Measurements from ENCODE around the gene IL1A. TPM values are rescaled to one million over a fixed set of nuclear protein-coding genes. Genes with fewer than 3 reads are reported as not detected.

IL1A gene
- total RNA-seq, 4 donors from 2014 or later = 0.24 to 2.2 TPM; not detected in 2

GRCh38 chr2:112791019-112791418 lies 6.7 kb upstream of the IL1A start:
- ATAC-seq (ENCODE audit: low FRiP score) (no peak), DNase-seq (ENCODE audit: low spot score) (no peak)
- TF ChIP-seq CTCF (IDR thresholded peaks at IDR 0.05) = no peak

- TF ChIP-seq CTCF (IDR thresholded peaks at IDR 0.05) = no peak
- DNase-seq (ENCODE audit: low spot score) = no peak
- ATAC-seq (ENCODE audit: low FRiP score) = no peak
Measured at GRCh38 chr2:112790305-112790704, 6.0 kb upstream of the IL1A start.

- TF ChIP-seq CTCF (IDR thresholded peaks at IDR 0.05) = no peak
- DNase-seq (ENCODE audit: low spot score) (no peak), ATAC-seq (ENCODE audit: low FRiP score) (no peak)
Measured at GRCh38 chr2:112789186-112789585, 4.9 kb upstream of the IL1A start.

GRCh38 chr2:112788653-112789052 lies 4.4 kb upstream of the IL1A start:
- ATAC-seq (ENCODE audit: low FRiP score) = no peak
- TF ChIP-seq CTCF (IDR thresholded peaks at IDR 0.05) = no peak
- DNase-seq (ENCODE audit: low spot score) = no peak

- no peak for DNase-seq (ENCODE audit: low spot score)
- TF ChIP-seq CTCF (IDR thresholded peaks at IDR 0.05) = no peak
- no peak for ATAC-seq (ENCODE audit: low FRiP score)
Measured at GRCh38 chr2:112787729-112788393, 3.6 kb upstream of the IL1A start.

GRCh38 chr2:112787294-112787693 lies 3.0 kb upstream of the IL1A start:
- ATAC-seq (ENCODE audit: low FRiP score) (no peak), DNase-seq (ENCODE audit: low spot score) (no peak)
- no peak for TF ChIP-seq CTCF (IDR thresholded peaks at IDR 0.05)

GRCh38 chr2:112783187-112783714 lies 1.0 kb downstream of the IL1A start:
- ATAC-seq (ENCODE audit: low FRiP score) (no peak), DNase-seq (ENCODE audit: low spot score) (no peak)
- no peak for TF ChIP-seq CTCF (IDR thresholded peaks at IDR 0.05)

Measured in omental fat pad (tissue), 4 donors.